HG02870 (cell line): ENCODE results near the gene SYNE4.
"Not testable (repeated sequence)": the region's sequence is repeated elsewhere in the genome, so short reads cannot be mapped to it uniquely, and the experiment has no call there.

Experiments used
- ATAC-seq: cut with Tn5 transposase; IDR thresholded peaks from one replicate; pipeline ENCODE4 v1.9.1; 2021; ENCODE audit warnings: mild to moderate bottlenecking, moderate library complexity; ENCODE audit not compliant: unreplicated experiment

SYNE4 gene

GRCh38 chr19:35990771-35991730 is 17.6 kb downstream of the SYNE4 start:
- no peak for ATAC-seq

- ATAC-seq = no peak
Observed at GRCh38 chr19:35990156-35990555, 18.5 kb downstream of the SYNE4 start.

- no peak for ATAC-seq
Observed at GRCh38 chr19:35988824-35989223, 19.8 kb downstream of the SYNE4 start.

- no peak for ATAC-seq
Observed at GRCh38 chr19:35987571-35987896, 21.1 kb downstream of the SYNE4 start.

GRCh38 chr19:35986664-35987570 is 21.7 kb downstream of the SYNE4 start:
- ATAC-seq = no peak

- no peak for ATAC-seq
Observed at GRCh38 chr19:35986111-35986510, 22.5 kb downstream of the SYNE4 start.

- ATAC-seq = no peak
Observed at GRCh38 chr19:35983177-35983576, 25.4 kb downstream of the SYNE4 start.

GRCh38 chr19:35980997-35981396 is 27.6 kb downstream of the SYNE4 start:
- ATAC-seq = not testable (repeated sequence)

GRCh38 chr19:35978832-35979365 is 29.7 kb downstream of the SYNE4 start:
- ATAC-seq = no peak

- ATAC-seq = no peak
Observed at GRCh38 chr19:35978271-35978670, 30.3 kb downstream of the SYNE4 start.

- no peak for ATAC-seq
Observed at GRCh38 chr19:35977446-35978222, 31.0 kb downstream of the SYNE4 start.

GRCh38 chr19:35975608-35976214 is 32.9 kb downstream of the SYNE4 start:
- no peak for ATAC-seq

GRCh38 chr19:35973487-35973886 is 35.1 kb downstream of the SYNE4 start:
- ATAC-seq = no peak

GRCh38 chr19:35966771-35967170 is 41.8 kb downstream of the SYNE4 start:
- no peak for ATAC-seq

GRCh38 chr19:35963514-35963913 is 45.1 kb downstream of the SYNE4 start:
- ATAC-seq = no peak

GRCh38 chr19:35960432-35960972 is 48.1 kb downstream of the SYNE4 start:
- no peak for ATAC-seq

GRCh38 chr19:35959968-35960320 is 48.7 kb downstream of the SYNE4 start:
- no peak for ATAC-seq

GRCh38 chr19:35959040-35959967 is 49.3 kb downstream of the SYNE4 start:
- no peak for ATAC-seq

GRCh38 chr19:35958660-35959039 is 50.0 kb downstream of the SYNE4 start:
- no peak for ATAC-seq
